WTC11 (cell line): ENCODE results near the gene CMPK2.

ENCODE experiments used
- ARID4B ChIP-seq: sonication (generic); formaldehyde crosslinking; IDR thresholded peaks from 2 replicates; pipeline ENCODE4 v1.8.0; 2023; ENCODE audit warnings: missing genetic modification reagents, mild to moderate bottlenecking, borderline replicate concordance
- ATF1 ChIP-seq: sonication (generic); formaldehyde crosslinking; IDR thresholded peaks from 2 replicates; pipeline ENCODE4 v1.8.1; 2023; ENCODE audit warnings: mild to moderate bottlenecking, moderate library complexity, missing genetic modification reagents
- CTCF ChIP-seq: fragments of 200-600 bp; IDR thresholded peaks from 2 replicates; pipeline ENCODE4 v1.8.0; 2022; ENCODE audit warnings: antibody characterized with exemption
- ELF4 ChIP-seq: sonication (generic); formaldehyde crosslinking; IDR thresholded peaks from 2 replicates; pipeline ENCODE4 v1.8.1; 2022; ENCODE audit warnings: low read depth, mild to moderate bottlenecking, moderate library complexity, missing genetic modification reagents
- FOXJ3 ChIP-seq: sonication (generic); formaldehyde crosslinking; IDR thresholded peaks from 2 replicates; pipeline ENCODE4 v1.9.0; 2021; ENCODE audit warnings: missing genetic modification reagents, mild to moderate bottlenecking, borderline replicate concordance
- FOXP1 ChIP-seq: sonication (generic); formaldehyde crosslinking; IDR thresholded peaks from 2 replicates; pipeline ENCODE4 v1.8.0; 2022; ENCODE audit warnings: missing genetic modification reagents, mild to moderate bottlenecking, moderate library complexity, borderline replicate concordance
- HMGXB4 ChIP-seq: sonication (generic); formaldehyde crosslinking; IDR thresholded peaks from 2 replicates; pipeline ENCODE4 v1.8.1; 2023; ENCODE audit warnings: mild to moderate bottlenecking, moderate library complexity, missing genetic modification reagents
- JUN ChIP-seq: sonication (generic); formaldehyde crosslinking; IDR thresholded peaks from 2 replicates; pipeline ENCODE4 v1.8.0; 2023; ENCODE audit warnings: mild to moderate bottlenecking, missing genetic modification reagents
- KAT7 ChIP-seq: sonication (generic); formaldehyde crosslinking; IDR thresholded peaks from 2 replicates; pipeline ENCODE4 v1.8.1; 2023; ENCODE audit warnings: missing genetic modification reagents, mild to moderate bottlenecking, borderline replicate concordance
- MAX ChIP-seq: sonication (generic); formaldehyde crosslinking; IDR thresholded peaks from 2 replicates; pipeline ENCODE4 v1.8.0; 2022; ENCODE audit warnings: mild to moderate bottlenecking, missing genetic modification reagents
- TEAD1 ChIP-seq: sonication (generic); formaldehyde crosslinking; IDR thresholded peaks from 2 replicates; pipeline ENCODE4 v1.8.0; 2022; ENCODE audit warnings: mild to moderate bottlenecking, missing genetic modification reagents
- TP53 ChIP-seq: sonication (generic); formaldehyde crosslinking; IDR thresholded peaks from 2 replicates; pipeline ENCODE4 v1.8.1; 2023; ENCODE audit warnings: mild to moderate bottlenecking, missing genetic modification reagents
- USF2 ChIP-seq: sonication (generic); formaldehyde crosslinking; IDR thresholded peaks from 2 replicates; pipeline ENCODE4 v1.8.1; 2023; ENCODE audit warnings: mild to moderate bottlenecking, missing genetic modification reagents, moderate library complexity
- ZNF232 ChIP-seq: sonication (generic); formaldehyde crosslinking; IDR thresholded peaks from 2 replicates; pipeline ENCODE4 v1.8.0; 2022; ENCODE audit warnings: mild to moderate bottlenecking, missing genetic modification reagents

- TF ChIP-seq CTCF (no peak), FOXP1 (no peak), KAT7 (CRISPR knock-in tag) (no peak), TP53 (CRISPR knock-in tag) (no peak), JUN (CRISPR knock-in tag) (no peak), USF2 (CRISPR knock-in tag) (no peak), ARID4B (CRISPR knock-in tag) (no peak), MAX (CRISPR knock-in tag) (no peak), HMGXB4 (no peak), ATF1 (CRISPR knock-in tag) (no peak), FOXJ3 (CRISPR knock-in tag) (no peak), ELF4 (CRISPR knock-in tag) (no peak), TEAD1 (CRISPR knock-in tag) (no peak), ZNF232 (CRISPR knock-in tag) (no peak)
Observed at GRCh38 chr2:6888724-6889123, 23.0 kb upstream of the CMPK2 start.
